Peyer's patch (tissue), 4 donors: ENCODE data around the gene SEMA5A.

Experiments
- POLR2A ChIP-seq, 2 donors: fragments of 450-650 bp; IDR thresholded peaks; one replicate each; pipeline ENCODE4 v1.5.1; 2017; ENCODE audit warnings: antibody characterized with exemption in 2 of 2, mild to moderate bottlenecking in 2 of 2, moderate library complexity in 2 of 2
- TF ChIP-seq, protein P1 (sequence below), 6 experiments: fragments of 450-650 bp in 4 of 6; fragments of 200-600 bp in 2 of 6; sonication (generic) in 1 of 6; IDR thresholded peaks; one replicate each; pipeline ENCODE4 v1.5.1; 2017 to 2019; ENCODE audit warnings: antibody characterized with exemption in 6 of 6, mild to moderate bottlenecking in 3 of 6, moderate library complexity in 1 of 6

DNA sequence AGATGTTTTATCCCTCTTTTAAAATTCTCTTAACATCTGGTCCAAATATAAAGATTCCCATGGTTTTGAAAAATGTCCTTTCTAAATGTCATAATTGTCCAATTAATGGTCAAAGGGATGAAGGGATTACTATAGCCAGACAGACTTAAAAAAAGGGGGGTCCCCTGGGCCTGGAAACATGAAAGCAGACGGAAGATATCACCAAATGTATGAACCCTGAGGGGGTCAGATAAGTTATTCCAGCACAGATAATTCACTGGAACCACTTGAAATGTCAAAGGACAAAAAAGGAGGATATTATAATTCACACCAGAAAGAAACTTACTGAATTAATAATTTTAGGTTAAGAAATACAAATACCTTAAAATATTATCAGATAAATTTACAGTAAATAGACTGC lies 155.8 kb downstream of the SEMA5A start:
- TF ChIP-seq, protein P1, sequence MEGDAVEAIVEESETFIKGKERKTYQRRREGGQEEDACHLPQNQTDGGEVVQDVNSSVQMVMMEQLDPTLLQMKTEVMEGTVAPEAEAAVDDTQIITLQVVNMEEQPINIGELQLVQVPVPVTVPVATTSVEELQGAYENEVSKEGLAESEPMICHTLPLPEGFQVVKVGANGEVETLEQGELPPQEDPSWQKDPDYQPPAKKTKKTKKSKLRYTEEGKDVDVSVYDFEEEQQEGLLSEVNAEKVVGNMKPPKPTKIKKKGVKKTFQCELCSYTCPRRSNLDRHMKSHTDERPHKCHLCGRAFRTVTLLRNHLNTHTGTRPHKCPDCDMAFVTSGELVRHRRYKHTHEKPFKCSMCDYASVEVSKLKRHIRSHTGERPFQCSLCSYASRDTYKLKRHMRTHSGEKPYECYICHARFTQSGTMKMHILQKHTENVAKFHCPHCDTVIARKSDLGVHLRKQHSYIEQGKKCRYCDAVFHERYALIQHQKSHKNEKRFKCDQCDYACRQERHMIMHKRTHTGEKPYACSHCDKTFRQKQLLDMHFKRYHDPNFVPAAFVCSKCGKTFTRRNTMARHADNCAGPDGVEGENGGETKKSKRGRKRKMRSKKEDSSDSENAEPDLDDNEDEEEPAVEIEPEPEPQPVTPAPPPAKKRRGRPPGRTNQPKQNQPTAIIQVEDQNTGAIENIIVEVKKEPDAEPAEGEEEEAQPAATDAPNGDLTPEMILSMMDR (IDR thresholded peaks at IDR 0.05) = no peak
- no peak for TF ChIP-seq POLR2A (IDR thresholded peaks at IDR 0.05)
